ENCODE data around the gene OSBPL8. TPM values are rescaled to one million over a fixed set of nuclear protein-coding genes. Genes with fewer than 3 reads are reported as not detected.

The OSBPL8 gene
- total and polyA plus RNA-seq, 2 experiments from 2014 or later, result 20.1 to 82.5 TPM

DNA sequence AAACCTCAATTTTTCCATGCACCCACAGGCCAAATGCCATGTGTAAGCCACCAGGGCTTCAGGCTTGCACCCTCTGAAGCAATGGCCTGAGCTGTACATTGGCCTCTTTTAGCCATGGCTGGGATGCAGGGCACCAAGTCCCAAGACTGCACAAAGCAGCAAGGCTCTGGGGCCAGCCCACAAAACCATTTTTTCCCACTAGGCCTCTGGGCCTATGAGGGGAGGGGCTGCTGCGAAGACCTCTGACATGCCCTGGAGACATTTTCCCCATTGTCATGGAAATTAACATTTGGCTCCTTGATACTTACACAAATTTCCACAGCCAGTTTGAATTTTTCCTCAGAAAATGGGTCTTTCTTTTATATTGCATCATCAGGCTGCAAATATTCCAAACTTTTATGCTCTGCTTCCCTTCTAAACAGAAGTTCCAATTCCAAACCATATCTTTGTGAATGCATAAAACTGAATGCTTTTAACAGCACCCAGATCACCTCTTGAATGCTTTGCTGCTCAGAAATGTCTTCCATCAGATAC, 14.3 kb upstream of the OSBPL8 start:
- TF ChIP-seq EZH2phosphoT487 (IDR thresholded peaks at IDR 0.05; ENCODE audit: low read depth, severe bottlenecking, unreplicated experiment), result no peak
- H3K9me3 ChIP-seq (ENCODE audit: low read depth), result no peaks in the 10 kb centered on the region
- 94% methylated on average over 1 of the region's 1 CpG for WGBS (ENCODE audit: low lambda C conversion rate, missing lambda C conversion rate)
- no peaks in the 10 kb centered on the region for H3K9me2 ChIP-seq (replicated peaks; ENCODE audit: insufficient read depth)
- H3K4me3 ChIP-seq, result no peak overlapping the region
- no peaks in the 10 kb centered on the region for H3K79me2 ChIP-seq
- H3K4me1 ChIP-seq (ENCODE audit: insufficient read depth), result no peaks in the 10 kb centered on the region
- H3K4me2 ChIP-seq, result no peak overlapping the region
- no peaks in the 10 kb centered on the region for H3K27me3 ChIP-seq
- no peak overlapping the region for H2AFZ ChIP-seq
- no peaks in the 10 kb centered on the region for H4K20me1 ChIP-seq (ENCODE audit: insufficient read depth, poor library complexity, severe bottlenecking)
- H3K27ac ChIP-seq, result no peak overlapping the region
- DNase-seq (ENCODE audit: low spot score), result no peak
- no peaks in the 10 kb centered on the region for H3K36me3 ChIP-seq (replicated peaks; ENCODE audit: insufficient read depth, low read depth)

DNA sequence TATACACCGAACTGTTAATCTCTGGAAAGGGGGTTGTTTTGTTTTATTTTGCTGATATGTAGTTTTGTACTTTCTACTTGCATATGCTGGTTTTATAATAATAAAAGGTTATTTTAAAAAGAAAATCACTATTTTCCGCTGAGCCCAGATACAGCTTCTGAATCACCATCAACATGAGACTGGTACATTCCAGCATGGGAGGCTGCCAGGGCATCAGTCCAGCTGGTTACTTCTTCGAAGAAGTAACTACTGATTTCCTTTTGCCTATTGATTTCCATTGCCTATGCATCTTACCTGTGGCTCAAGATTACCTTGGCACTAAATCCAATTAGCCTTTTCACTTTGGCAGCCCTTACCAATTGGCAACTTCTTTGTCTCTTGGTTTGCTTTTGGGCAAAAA, 11.7 kb upstream of the OSBPL8 start:
- no peak for DNase-seq (ENCODE audit: low spot score)
- 91% methylated on average over 3 of the region's 3 CpGs for WGBS (ENCODE audit: low lambda C conversion rate, missing lambda C conversion rate)
- H3K36me3 ChIP-seq (replicated peaks; ENCODE audit: insufficient read depth, low read depth), result no peaks in the 10 kb centered on the region

DNA sequence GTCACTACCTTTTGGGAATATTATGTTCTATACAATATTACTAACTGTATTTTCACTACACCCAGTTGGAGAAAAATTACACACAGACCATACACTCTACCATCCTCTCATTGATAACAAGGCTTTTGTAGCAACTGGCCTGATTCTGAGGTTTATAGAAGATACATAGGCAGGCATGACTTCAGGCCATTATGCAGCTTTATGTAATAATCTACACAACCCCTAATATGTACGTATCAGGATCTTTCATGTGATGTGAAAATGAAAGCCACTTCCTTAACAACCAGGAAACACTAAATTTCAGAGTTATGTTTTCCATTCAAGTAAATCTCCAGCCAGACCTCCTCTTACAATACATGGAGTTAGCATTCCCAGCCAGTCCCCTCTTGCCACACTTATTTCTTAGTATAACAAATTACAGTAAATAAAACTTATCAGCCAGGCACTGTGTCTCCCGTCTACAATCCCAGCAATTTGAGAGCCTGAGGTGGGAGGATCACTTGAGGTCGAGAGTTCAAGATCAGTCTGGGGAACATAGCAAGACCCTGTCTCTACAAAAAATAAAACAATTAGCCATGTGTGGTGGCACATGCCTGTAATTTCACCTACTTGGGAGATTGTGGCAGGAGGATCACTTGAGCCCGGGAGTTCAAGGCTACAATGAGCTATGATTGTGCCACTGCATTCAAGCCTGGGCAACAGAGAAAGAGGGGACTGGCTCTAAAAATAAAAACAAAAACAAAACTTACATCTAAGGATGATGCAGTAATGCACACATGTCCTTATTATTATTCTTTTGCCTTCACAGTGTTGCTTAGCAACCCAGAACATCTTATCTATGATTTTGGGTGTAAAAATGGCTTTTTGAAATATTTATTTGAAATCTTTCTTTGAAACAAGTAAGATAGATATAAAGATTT, 10.4 kb upstream of the OSBPL8 start:
- no peaks in the 10 kb centered on the region for H4K20me1 ChIP-seq (ENCODE audit: insufficient read depth, poor library complexity, severe bottlenecking)
- no peak for DNase-seq (ENCODE audit: low spot score)
- no peak overlapping the region for H3K27ac ChIP-seq
- no peak overlapping the region for H3K4me3 ChIP-seq
- H3K27me3 ChIP-seq, result no peaks in the 10 kb centered on the region
- H3K9me3 ChIP-seq (ENCODE audit: low read depth), result no peaks in the 10 kb centered on the region
- H3K9me2 ChIP-seq (replicated peaks; ENCODE audit: insufficient read depth), result no peaks in the 10 kb centered on the region
- H3K4me2 ChIP-seq, result no peak overlapping the region
- H3K4me1 ChIP-seq (ENCODE audit: insufficient read depth), result no peaks in the 10 kb centered on the region
- H2AFZ ChIP-seq, result no peak overlapping the region
- no peak for TF ChIP-seq EZH2 (IDR thresholded peaks at IDR 0.05; ENCODE audit: borderline replicate concordance)
- TF ChIP-seq CTCF (IDR thresholded peaks at IDR 0.05; ENCODE audit: poor library complexity), result no peak
- TF ChIP-seq EZH2phosphoT487 (IDR thresholded peaks at IDR 0.05; ENCODE audit: low read depth, severe bottlenecking, unreplicated experiment), result no peak
- H3K79me2 ChIP-seq, result no peaks in the 10 kb centered on the region
- 64% methylated on average over 4 of the region's 4 CpGs for WGBS (ENCODE audit: low lambda C conversion rate, missing lambda C conversion rate)
- H3K36me3 ChIP-seq (replicated peaks; ENCODE audit: insufficient read depth, low read depth), result no peaks in the 10 kb centered on the region

More for the DNA sequence above, 11.7 kb upstream of the OSBPL8 start:
- H3K4me2 ChIP-seq, result no peak overlapping the region
- TF ChIP-seq EZH2 (IDR thresholded peaks at IDR 0.05; ENCODE audit: borderline replicate concordance) (no peak), CTCF (IDR thresholded peaks at IDR 0.05; ENCODE audit: poor library complexity) (no peak)
- no peaks in the 10 kb centered on the region for H4K20me1 ChIP-seq (ENCODE audit: insufficient read depth, poor library complexity, severe bottlenecking)
- no peaks in the 10 kb centered on the region for H3K4me1 ChIP-seq (ENCODE audit: insufficient read depth)
- no peaks in the 10 kb centered on the region for H3K9me3 ChIP-seq (ENCODE audit: low read depth)
- H3K27me3 ChIP-seq, result no peaks in the 10 kb centered on the region
- no peaks in the 10 kb centered on the region for H3K9me2 ChIP-seq (replicated peaks; ENCODE audit: insufficient read depth)
- no peaks in the 10 kb centered on the region for H3K79me2 ChIP-seq
- H2AFZ ChIP-seq, result no peak overlapping the region
- H3K27ac ChIP-seq, result no peak overlapping the region
- H3K4me3 ChIP-seq, result no peak overlapping the region

GRCh38 chr12:76568888-76569551, 9.4 kb upstream of the OSBPL8 start:
- H3K9me2 ChIP-seq (replicated peaks; ENCODE audit: insufficient read depth), result no peaks in the 10 kb centered on the region
- H3K4me3 ChIP-seq, result no peak overlapping the region
- no peak for TF ChIP-seq EZH2phosphoT487 (IDR thresholded peaks at IDR 0.05; ENCODE audit: low read depth, severe bottlenecking, unreplicated experiment)
- no peak for TF ChIP-seq EZH2 (IDR thresholded peaks at IDR 0.05; ENCODE audit: borderline replicate concordance)
- TF ChIP-seq CTCF (IDR thresholded peaks at IDR 0.05; ENCODE audit: poor library complexity), result no peak
- no peak overlapping the region for H3K27ac ChIP-seq
- no peak for DNase-seq (ENCODE audit: low spot score)
- H3K36me3 ChIP-seq (replicated peaks; ENCODE audit: insufficient read depth, low read depth), result no peaks in the 10 kb centered on the region
- 80% methylated on average over 3 of the region's 3 CpGs for WGBS (ENCODE audit: low lambda C conversion rate, missing lambda C conversion rate)
- H2AFZ ChIP-seq, result no peak overlapping the region
- H3K27me3 ChIP-seq, result no peaks in the 10 kb centered on the region
- H3K4me2 ChIP-seq, result no peak overlapping the region
- H4K20me1 ChIP-seq (ENCODE audit: insufficient read depth, poor library complexity, severe bottlenecking), result no peaks in the 10 kb centered on the region
- no peaks in the 10 kb centered on the region for H3K79me2 ChIP-seq
- H3K4me1 ChIP-seq (ENCODE audit: insufficient read depth), result no peaks in the 10 kb centered on the region
- no peaks in the 10 kb centered on the region for H3K9me3 ChIP-seq (ENCODE audit: low read depth)
